Duodenal mucosa (tissue), 2 donors: ENCODE results near the gene FHOD3.

Source experiments
- H3K27ac ChIP-seq: one replicate; pipeline ENCODE4 v1.7.0; 2013; ENCODE audit warnings: low read depth, low read length
- H3K27me3 ChIP-seq, 2 donors: one replicate each; pipeline ENCODE4 v1.7.0; 2013; ENCODE audit warnings: low read length in 2 of 2, control low read depth in 1 of 2; ENCODE audit not compliant: insufficient read depth in 2 of 2, control insufficient read depth in 1 of 2
- H3K36me3 ChIP-seq, 2 donors: one replicate each; pipeline ENCODE4 v1.7.0; 2013; ENCODE audit warnings: low read length in 2 of 2, control low read depth in 1 of 2; ENCODE audit not compliant: insufficient read depth in 2 of 2, control insufficient read depth in 1 of 2
- H3K4me1 ChIP-seq, 2 donors: one replicate each; pipeline ENCODE4 v1.7.0; 2013; ENCODE audit warnings: low read length in 2 of 2, control low read depth in 1 of 2; ENCODE audit not compliant: insufficient read depth in 2 of 2, control insufficient read depth in 1 of 2
- H3K4me3 ChIP-seq, 2 donors: one replicate each; pipeline ENCODE4 v1.7.0; 2013; ENCODE audit warnings: low read length in 2 of 2, low read depth in 1 of 2
- H3K9ac ChIP-seq, 2 donors: one replicate each; pipeline ENCODE4 v1.7.0; 2013; ENCODE audit warnings: low read length in 2 of 2, low read depth in 1 of 2
- H3K9me3 ChIP-seq, 2 donors: one replicate each; pipeline ENCODE4 v1.7.0; 2013; ENCODE audit warnings: low read length in 2 of 2, control low read depth in 1 of 2; ENCODE audit not compliant: control insufficient read depth in 1 of 2

Gene FHOD3

GRCh38 chr18:36769611-36770314 lies 472.2 kb downstream of the FHOD3 start:
- Histone ChIP-seq H3K4me3 (no peak overlapping the region), H3K27me3 (no peaks in the 10 kb centered on the region), H3K4me1 (no peaks in the 10 kb centered on the region), H3K27ac (no peak overlapping the region), H3K9me3 (no peaks in the 10 kb centered on the region), H3K36me3 (no peaks in the 10 kb centered on the region), H3K9ac (no peak overlapping the region)

- Histone ChIP-seq H3K27me3 (no peaks in the 10 kb centered on the region), H3K4me3 (no peak overlapping the region), H3K9me3 (no peaks in the 10 kb centered on the region), H3K9ac (no peak overlapping the region), H3K4me1 (no peaks in the 10 kb centered on the region), H3K36me3 (no peaks in the 10 kb centered on the region), H3K27ac (no peak overlapping the region)
Observed at GRCh38 chr18:36770315-36770946, 472.9 kb downstream of the FHOD3 start.

- Histone ChIP-seq H3K4me3 (no peak overlapping the region), H3K36me3 (no peaks in the 10 kb centered on the region), H3K4me1 (no peaks in the 10 kb centered on the region), H3K9ac (no peak overlapping the region), H3K9me3 (no peaks in the 10 kb centered on the region), H3K27me3 (no peaks in the 10 kb centered on the region), H3K27ac (no peak overlapping the region)
Observed at GRCh38 chr18:36771245-36771644, 473.7 kb downstream of the FHOD3 start.

DNA sequence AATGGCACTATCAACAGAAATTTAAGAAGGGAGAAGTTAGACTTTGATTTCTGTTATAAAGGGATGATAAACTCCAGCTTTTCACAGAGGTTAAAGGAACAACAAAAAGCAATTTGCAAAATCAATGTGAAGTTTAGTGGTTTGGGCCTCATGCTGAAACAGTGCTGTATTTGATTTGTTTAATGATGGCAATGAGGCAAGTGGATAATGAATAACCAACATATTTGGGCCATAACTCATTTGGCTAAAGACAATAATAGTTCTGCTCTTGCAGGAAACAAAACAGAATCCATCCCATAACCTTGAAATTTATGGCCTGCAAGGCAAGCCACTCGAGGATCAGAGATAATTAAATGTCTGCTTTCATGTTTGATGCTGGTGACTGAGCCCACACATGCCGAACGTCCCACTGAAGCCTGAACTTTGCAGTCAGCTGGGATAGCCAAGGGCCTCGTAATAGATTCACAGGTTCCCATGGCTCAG lies 474.8 kb downstream of the FHOD3 start:
- Histone ChIP-seq H3K36me3 (no peaks in the 10 kb centered on the region), H3K4me3 (no peak overlapping the region), H3K27me3 (no peaks in the 10 kb centered on the region), H3K9me3 (no peaks in the 10 kb centered on the region), H3K9ac (no peak overlapping the region), H3K4me1 (no peaks in the 10 kb centered on the region), H3K27ac (no peak overlapping the region)

DNA sequence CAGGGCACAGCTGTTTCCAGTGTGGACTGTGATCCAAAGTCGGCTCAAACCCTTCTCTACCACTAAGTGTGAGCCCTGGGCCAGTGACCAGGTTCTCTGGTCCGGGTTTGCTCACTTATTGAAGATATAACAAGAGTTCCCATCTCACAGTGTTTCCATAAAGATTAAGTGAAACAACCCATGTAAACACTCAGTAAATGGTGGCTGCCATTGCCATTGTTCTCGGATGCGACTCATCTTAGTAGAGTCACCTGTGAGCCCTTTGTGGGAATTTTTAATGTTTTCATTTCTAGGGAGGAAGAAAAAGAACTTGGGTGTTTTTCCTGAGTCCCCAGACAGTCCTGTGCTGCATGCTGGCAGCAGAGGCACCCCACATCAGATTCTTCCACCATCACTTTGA lies 477.9 kb downstream of the FHOD3 start:
- Histone ChIP-seq H3K4me3 (no peak overlapping the region), H3K9me3 (no peaks in the 10 kb centered on the region), H3K4me1 (no peaks in the 10 kb centered on the region), H3K27me3 (no peaks in the 10 kb centered on the region), H3K9ac (no peak overlapping the region), H3K27ac (no peak overlapping the region), H3K36me3 (peaks cover 0 to 2% of the 10 kb centered on the region in 2 donors)

- H3K36me3 ChIP-seq = peaks cover 2% of the 10 kb centered on the region in 2 donors
- no peaks in the 10 kb centered on the region for H3K9me3 ChIP-seq
- no peaks in the 10 kb centered on the region for H3K27me3 ChIP-seq
- no peaks in the 10 kb centered on the region for H3K4me1 ChIP-seq
- H3K4me3 ChIP-seq = no peak overlapping the region
- no peak overlapping the region for H3K9ac ChIP-seq
- no peak overlapping the region for H3K27ac ChIP-seq
Observed at GRCh38 chr18:36776650-36777049, 479.1 kb downstream of the FHOD3 start.

DNA sequence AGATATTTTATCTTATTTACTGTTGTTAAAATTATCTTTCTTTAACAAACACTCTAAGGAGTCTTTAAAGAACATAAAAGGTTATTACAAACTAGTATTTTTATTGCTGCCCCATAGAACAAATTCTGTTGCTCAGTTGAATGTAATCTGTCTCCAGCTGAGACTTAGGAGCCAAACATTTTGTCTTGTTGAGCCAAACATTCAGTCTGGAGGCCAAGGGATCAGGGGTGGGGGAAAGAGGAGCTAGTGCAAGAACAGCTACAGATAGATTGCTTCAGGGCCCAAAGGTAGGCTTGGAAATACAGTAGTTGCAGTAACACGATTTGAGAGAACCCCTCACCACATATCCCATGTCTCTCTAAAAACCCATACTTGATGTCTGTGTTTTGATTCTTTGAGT lies 480.1 kb downstream of the FHOD3 start:
- Histone ChIP-seq H3K4me3 (no peak overlapping the region), H3K4me1 (no peaks in the 10 kb centered on the region), H3K9ac (no peak overlapping the region), H3K27me3 (no peaks in the 10 kb centered on the region), H3K9me3 (no peaks in the 10 kb centered on the region), H3K36me3 (peaks cover 2 to 5% of the 10 kb centered on the region in 2 donors), H3K27ac (no peak overlapping the region)

DNA sequence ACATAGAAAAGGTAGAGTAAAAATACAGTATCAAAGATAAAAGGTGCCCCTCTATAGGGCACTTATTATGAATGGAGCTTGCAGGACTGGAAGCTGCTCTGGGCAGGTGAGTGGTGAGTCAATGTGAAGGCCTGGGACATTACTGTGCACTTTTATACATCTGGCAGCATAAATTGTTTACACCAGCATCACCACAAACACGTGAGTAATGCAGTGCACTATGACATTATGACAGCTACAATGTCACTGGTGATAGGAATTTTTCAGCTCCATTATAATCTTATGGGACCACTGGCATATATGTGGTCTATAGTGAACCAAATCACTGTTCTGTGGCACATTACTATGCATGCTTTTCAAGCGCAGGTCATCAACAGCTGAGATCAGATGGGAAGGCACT lies 483.2 kb downstream of the FHOD3 start:
- Histone ChIP-seq H3K9ac (no peak overlapping the region), H3K4me1 (no peaks in the 10 kb centered on the region), H3K27ac (no peak overlapping the region), H3K4me3 (no peak overlapping the region), H3K36me3 (peaks cover 2 to 5% of the 10 kb centered on the region in 2 donors), H3K9me3 (no peaks in the 10 kb centered on the region), H3K27me3 (no peaks in the 10 kb centered on the region)

- Histone ChIP-seq H3K9me3 (no peaks in the 10 kb centered on the region), H3K27ac (no peak overlapping the region), H3K36me3 (peaks cover 5% of the 10 kb centered on the region in 2 donors), H3K4me3 (no peak overlapping the region), H3K9ac (no peak overlapping the region), H3K27me3 (no peaks in the 10 kb centered on the region), H3K4me1 (no peaks in the 10 kb centered on the region)
Observed at GRCh38 chr18:36782710-36783109, 485.2 kb downstream of the FHOD3 start.

- Histone ChIP-seq H3K4me3 (no peak overlapping the region), H3K36me3 (peaks cover 6 to 9% of the 10 kb centered on the region in 2 donors), H3K27ac (no peak overlapping the region), H3K9ac (no peak overlapping the region), H3K27me3 (no peaks in the 10 kb centered on the region), H3K4me1 (no peaks in the 10 kb centered on the region), H3K9me3 (no peaks in the 10 kb centered on the region)
Observed at GRCh38 chr18:36783792-36784191, 486.3 kb downstream of the FHOD3 start.
